Trophoblast cell (in vitro differentiated cells and primary cell): Measurements from ENCODE around the gene STAT5A.

Experiments used
- DNase-seq, 2 donors: peaks; one replicate each; pipeline ENCODE4 v3.0.0-alpha.2; 2016
- H2AFZ ChIP-seq: 2 replicates; pipeline ENCODE4 v1.6.1; 2013; ENCODE audit warnings: low read length, moderate library complexity, mild to moderate bottlenecking; ENCODE audit not compliant: insufficient read depth, poor library complexity
- H2AK5ac ChIP-seq: 2 replicates; pipeline ENCODE4 v1.6.1; 2013; ENCODE audit warnings: mild to moderate bottlenecking, low read length
- H2BK120ac ChIP-seq: 2 replicates; pipeline ENCODE4 v1.6.1; 2013; ENCODE audit warnings: low read length, mild to moderate bottlenecking, moderate library complexity; ENCODE audit not compliant: insufficient read depth, poor library complexity
- H2BK12ac ChIP-seq: 2 replicates; pipeline ENCODE4 v1.6.1; 2013; ENCODE audit warnings: mild to moderate bottlenecking, low read length, moderate library complexity
- H2BK5ac ChIP-seq: 2 replicates; pipeline ENCODE4 v1.6.1; 2013; ENCODE audit warnings: low read length, low read depth, moderate library complexity, mild to moderate bottlenecking; ENCODE audit not compliant: poor library complexity
- H3K14ac ChIP-seq: 2 replicates; pipeline ENCODE4 v1.6.1; 2013; ENCODE audit warnings: mild to moderate bottlenecking, low read length
- H3K18ac ChIP-seq: 2 replicates; pipeline ENCODE4 v1.6.1; 2013; ENCODE audit warnings: mild to moderate bottlenecking, low read length
- H3K23ac ChIP-seq: 2 replicates; pipeline ENCODE4 v1.6.1; 2013; ENCODE audit warnings: low read length
- H3K27ac ChIP-seq: 2 replicates; pipeline ENCODE4 v1.5.1; 2013; ENCODE audit warnings: low read depth, mild to moderate bottlenecking, inconsistent platforms, low read length, moderate library complexity
- H3K27me3 ChIP-seq: 2 replicates; pipeline ENCODE4 v1.6.1; 2013; ENCODE audit warnings: inconsistent platforms, mild to moderate bottlenecking, low read length, moderate library complexity; ENCODE audit not compliant: insufficient read depth
- H3K36me3 ChIP-seq, 2 experiments: 1 replicate in 1 of 2; 2 replicates in 1 of 2; pipeline ENCODE4 v1.6.1; 2013; ENCODE audit warnings: low read length in 2 of 2, mild to moderate bottlenecking in 2 of 2, moderate library complexity in 1 of 2; ENCODE audit not compliant: insufficient read depth in 2 of 2, control insufficient read depth in 1 of 2
- H3K4ac ChIP-seq: 2 replicates; pipeline ENCODE4 v1.6.1; 2013; ENCODE audit warnings: low read depth, mild to moderate bottlenecking, low read length, moderate library complexity
- H3K4me1 ChIP-seq, 2 experiments: 1 replicate in 1 of 2; 2 replicates in 1 of 2; pipeline ENCODE4 v1.6.1; 2013; ENCODE audit warnings: low read length in 2 of 2, mild to moderate bottlenecking in 2 of 2, moderate library complexity in 1 of 2; ENCODE audit not compliant: insufficient read depth in 2 of 2, control insufficient read depth in 1 of 2
- H3K4me2 ChIP-seq: 2 replicates; pipeline ENCODE4 v1.6.1; 2013; ENCODE audit warnings: inconsistent platforms, mild to moderate bottlenecking, low read length, moderate library complexity
- H3K4me3 ChIP-seq: 2 replicates; pipeline ENCODE4 v1.5.1; 2013; ENCODE audit warnings: mild to moderate bottlenecking, low read depth, low read length, inconsistent platforms
- H3K79me1 ChIP-seq: one replicate; pipeline ENCODE4 v1.6.1; 2013; ENCODE audit warnings: low read length
- H3K79me2 ChIP-seq: 2 replicates; pipeline ENCODE4 v1.6.1; 2013; ENCODE audit warnings: low read length, mild to moderate bottlenecking; ENCODE audit not compliant: control insufficient read depth, insufficient read depth, poor library complexity
- H3K9ac ChIP-seq: 2 replicates; pipeline ENCODE4 v1.6.1; 2013; ENCODE audit warnings: mild to moderate bottlenecking, low read length
- H3K9me3 ChIP-seq: 2 replicates; pipeline ENCODE4 v1.6.1; 2013; ENCODE audit warnings: low read depth, mild to moderate bottlenecking, control low read depth, inconsistent platforms, low read length; ENCODE audit not compliant: insufficient read depth
- H4K12ac ChIP-seq: 2 replicates; pipeline ENCODE4 v1.6.1; 2013; ENCODE audit warnings: low read depth, mild to moderate bottlenecking, low read length, moderate library complexity
- H4K8ac ChIP-seq: 2 replicates; pipeline ENCODE4 v1.6.1; 2013; ENCODE audit warnings: low read depth, mild to moderate bottlenecking, low read length, moderate library complexity
- H4K91ac ChIP-seq: one replicate; pipeline ENCODE4 v1.6.1; 2013; ENCODE audit warnings: low read depth, mild to moderate bottlenecking, low read length, moderate library complexity
- WGBS: extraction: QIAGEN DNeasy Blood & Tissue Kit; methylation state at CpG from one replicate; pipeline ENCODE4 v1.1.7; 2013; ENCODE audit warnings: missing lambda C conversion rate; ENCODE audit not compliant: insufficient read length, insufficient coverage; ENCODE audit errors: extremely low coverage; 5-methylcytosine and 5-hydroxymethylcytosine counted together

STAT5A gene

DNA sequence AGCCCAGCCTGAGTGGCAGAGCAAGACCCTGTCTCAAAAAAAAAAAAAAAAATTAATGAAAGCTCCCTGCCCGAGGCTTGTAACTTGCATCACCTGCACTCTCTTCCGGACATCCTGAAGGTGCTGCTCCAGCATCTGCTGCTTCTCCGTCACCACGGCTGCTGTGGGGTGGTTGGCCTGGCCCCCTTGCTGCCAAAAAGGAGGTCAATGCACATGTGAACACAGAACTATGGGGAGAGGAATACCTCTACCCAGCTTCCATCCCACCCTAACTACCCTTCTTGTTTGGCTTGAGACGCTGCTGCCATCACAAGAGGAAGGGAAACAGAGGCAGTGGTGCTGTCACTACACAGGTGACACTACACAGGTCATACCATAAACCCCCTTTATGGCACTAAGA, 50.9 kb downstream of the STAT5A start:
- Histone ChIP-seq H3K9me3 (no peaks in the 10 kb centered on the region), H3K36me3 (peaks cover 19 to 29% of the 10 kb centered on the region in 2 experiments), H4K12ac (no peak overlapping the region), H3K27me3 (no peaks in the 10 kb centered on the region), H2BK120ac (no peak overlapping the region), H3K23ac (no peak overlapping the region), H2BK5ac (no peak overlapping the region), H2AFZ (no peak overlapping the region), H3K4ac (no peak overlapping the region), H2BK12ac (no peak overlapping the region), H3K4me2 (no peak overlapping the region), H3K79me2 (no peaks in the 10 kb centered on the region), H3K14ac (no peak overlapping the region), H3K18ac (no peak overlapping the region), H2AK5ac (no peak overlapping the region), H3K9ac (no peak overlapping the region), H3K79me1 (no peaks in the 10 kb centered on the region), H3K27ac (no peak overlapping the region), H3K4me1 (no peaks in the 10 kb centered on the region), H4K91ac (no peak overlapping the region), H4K8ac (no peak overlapping the region), H3K4me3 (no peak overlapping the region)
- WGBS: no CpG with 5 or more reads among the region's 5 CpGs
- DNase-seq: no peak

GRCh38 chr17:42340691-42341127, 52.4 kb downstream of the STAT5A start:
- H2AK5ac ChIP-seq: no peak overlapping the region
- H2AFZ ChIP-seq: no peak overlapping the region
- no peak overlapping the region for H2BK12ac ChIP-seq
- H3K4ac ChIP-seq: no peak overlapping the region
- no peak overlapping the region for H3K14ac ChIP-seq
- H3K27me3 ChIP-seq: no peaks in the 10 kb centered on the region
- no peaks in the 10 kb centered on the region for H3K79me2 ChIP-seq
- H4K91ac ChIP-seq: no peak overlapping the region
- H4K12ac ChIP-seq: no peak overlapping the region
- H3K79me1 ChIP-seq: no peaks in the 10 kb centered on the region
- no peak overlapping the region for H3K4me3 ChIP-seq
- no peak overlapping the region for H2BK5ac ChIP-seq
- H3K18ac ChIP-seq: no peak overlapping the region
- H3K4me1 ChIP-seq: no peaks in the 10 kb centered on the region
- H3K9me3 ChIP-seq: no peaks in the 10 kb centered on the region
- no peak overlapping the region for H2BK120ac ChIP-seq
- DNase-seq: no peak
- H3K36me3 ChIP-seq: peaks cover 21 to 26% of the 10 kb centered on the region in 2 experiments
- H3K27ac ChIP-seq: no peak overlapping the region
- H4K8ac ChIP-seq: no peak overlapping the region
- no peak overlapping the region for H3K4me2 ChIP-seq
- H3K23ac ChIP-seq: no peak overlapping the region
- no peak overlapping the region for H3K9ac ChIP-seq

GRCh38 chr17:42341568-42341967, 53.3 kb downstream of the STAT5A start:
- no peak overlapping the region for H2BK5ac ChIP-seq
- H3K4me3 ChIP-seq: no peak overlapping the region
- no peaks in the 10 kb centered on the region for H3K9me3 ChIP-seq
- peaks cover 17 to 20% of the 10 kb centered on the region in 2 experiments for H3K36me3 ChIP-seq
- no peak overlapping the region for H3K4me2 ChIP-seq
- no peak overlapping the region for H2BK120ac ChIP-seq
- no peak overlapping the region for H3K9ac ChIP-seq
- H4K91ac ChIP-seq: no peak overlapping the region
- H2AFZ ChIP-seq: no peak overlapping the region
- no peak overlapping the region for H3K18ac ChIP-seq
- no peak overlapping the region for H3K4ac ChIP-seq
- H3K27ac ChIP-seq: no peak overlapping the region
- no CpG with 5 or more reads among the region's 4 CpGs for WGBS
- no peaks in the 10 kb centered on the region for H3K79me1 ChIP-seq
- no peak overlapping the region for H2AK5ac ChIP-seq
- H2BK12ac ChIP-seq: no peak overlapping the region
- no peaks in the 10 kb centered on the region for H3K27me3 ChIP-seq
- no peak overlapping the region for H4K8ac ChIP-seq
- H4K12ac ChIP-seq: no peak overlapping the region
- H3K23ac ChIP-seq: no peak overlapping the region
- H3K14ac ChIP-seq: no peak overlapping the region
- no peaks in the 10 kb centered on the region for H3K79me2 ChIP-seq
- no peak for DNase-seq
- no peaks in the 10 kb centered on the region for H3K4me1 ChIP-seq

GRCh38 chr17:42342242-42343008, 54.1 kb downstream of the STAT5A start:
- H3K9ac ChIP-seq: no peak overlapping the region
- no peaks in the 10 kb centered on the region for H3K27me3 ChIP-seq
- H4K91ac ChIP-seq: no peak overlapping the region
- H2BK12ac ChIP-seq: no peak overlapping the region
- no peaks in the 10 kb centered on the region for H3K79me2 ChIP-seq
- no peak overlapping the region for H4K12ac ChIP-seq
- no peaks in the 10 kb centered on the region for H3K4me1 ChIP-seq
- H3K14ac ChIP-seq: no peak overlapping the region
- H3K27ac ChIP-seq: no peak overlapping the region
- H4K8ac ChIP-seq: no peak overlapping the region
- no peak overlapping the region for H2BK5ac ChIP-seq
- H2BK120ac ChIP-seq: no peak overlapping the region
- H3K18ac ChIP-seq: no peak overlapping the region
- no CpG with 5 or more reads among the region's 9 CpGs for WGBS
- no peak overlapping the region for H2AFZ ChIP-seq
- no peak overlapping the region for H3K4me3 ChIP-seq
- H3K4me2 ChIP-seq: no peak overlapping the region
- DNase-seq: no peak
- no peak overlapping the region for H3K23ac ChIP-seq
- peaks cover 14 to 18% of the 10 kb centered on the region in 2 experiments for H3K36me3 ChIP-seq
- H2AK5ac ChIP-seq: no peak overlapping the region
- no peaks in the 10 kb centered on the region for H3K9me3 ChIP-seq
- no peaks in the 10 kb centered on the region for H3K79me1 ChIP-seq
- no peak overlapping the region for H3K4ac ChIP-seq
